Measurements from ENCODE around the gene GPHA2.

The GPHA2 gene

GRCh38 chr11:64910451-64911093, 25.1 kb downstream of the GPHA2 start:
- DNase-seq (ENCODE audit: low read depth), result no peak

- no peak for DNase-seq (ENCODE audit: low read depth)
Measured at GRCh38 chr11:64909653-64910343, 25.9 kb downstream of the GPHA2 start.

DNA sequence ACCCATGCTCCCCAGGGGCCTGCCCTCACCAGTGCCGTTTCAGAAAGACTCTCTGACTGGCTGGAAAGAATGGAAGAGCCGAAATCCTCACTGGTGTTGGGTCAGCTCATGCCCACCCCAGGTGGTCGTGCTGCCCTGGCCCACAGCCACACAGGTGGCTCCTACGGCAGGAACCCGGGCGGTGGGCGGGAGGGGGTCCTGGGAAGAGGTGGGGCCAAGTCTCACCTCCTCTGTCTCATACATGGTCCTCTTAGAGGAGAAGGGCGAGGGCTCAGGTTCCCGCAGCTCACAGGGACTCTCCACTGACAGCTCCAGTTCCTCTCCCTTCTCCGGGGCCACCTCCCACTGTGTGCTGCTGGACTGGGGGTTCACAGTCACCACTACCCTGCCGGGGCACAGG, 26.9 kb downstream of the GPHA2 start:
- DNase-seq (ENCODE audit: low read depth), result no peak

DNA sequence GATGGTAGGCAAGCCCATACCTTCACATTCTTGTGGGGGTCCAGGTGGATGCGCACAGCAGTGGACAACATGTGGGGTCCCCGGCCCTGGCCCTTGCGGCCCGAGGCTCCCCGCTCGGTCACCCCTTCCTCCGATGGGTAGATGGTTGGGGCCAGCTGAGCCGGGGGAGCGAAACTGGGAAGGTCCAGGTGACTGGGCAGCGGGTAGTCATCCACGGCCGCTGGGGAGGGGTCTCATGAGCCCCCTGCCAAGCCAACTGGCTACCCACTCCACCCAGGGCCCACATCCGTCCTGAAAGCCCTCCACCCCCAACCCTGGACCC, 29.4 kb downstream of the GPHA2 start:
- DNase-seq (ENCODE audit: low read depth), result no peak

- no peak for DNase-seq (ENCODE audit: low read depth)
Measured at GRCh38 chr11:64905516-64906313, 30.0 kb downstream of the GPHA2 start.

DNA sequence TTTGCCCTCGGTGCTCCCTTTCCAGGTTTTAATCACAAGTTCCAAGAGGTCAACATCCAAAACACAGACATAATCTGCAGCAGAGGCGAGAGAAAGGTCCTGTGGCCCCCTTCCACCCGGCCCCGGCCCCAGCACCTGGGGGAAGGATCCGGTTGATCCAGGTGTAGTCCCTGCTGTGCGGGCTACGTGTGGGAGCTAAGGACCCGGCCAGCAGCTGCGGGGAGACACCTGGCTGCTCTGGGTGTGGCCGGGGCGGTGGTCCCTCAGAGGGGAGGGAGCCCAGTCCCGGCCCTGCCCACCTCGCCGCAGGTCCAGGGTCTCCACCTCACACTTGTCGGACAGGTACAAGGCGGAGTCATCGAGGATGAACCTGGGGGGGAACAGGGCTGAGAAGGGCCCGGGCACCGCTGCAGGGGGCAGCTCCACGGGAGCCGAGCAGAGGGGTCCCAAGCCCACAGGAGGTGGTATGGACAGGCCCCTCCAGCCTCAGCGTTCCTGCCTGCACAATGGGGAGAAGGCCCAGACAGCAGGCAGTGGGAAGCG, 32.3 kb downstream of the GPHA2 start:
- no peak for DNase-seq (ENCODE audit: low read depth)

GRCh38 chr11:64902102-64902900, 33.4 kb downstream of the GPHA2 start:
- no peak for DNase-seq (ENCODE audit: low read depth)

- no peak for DNase-seq (ENCODE audit: low read depth)
Measured at GRCh38 chr11:64900774-64901173, 34.9 kb downstream of the GPHA2 start.

- DNase-seq (ENCODE audit: low read depth), result peak; percentile 75
Measured at GRCh38 chr11:64900263-64900678, 35.4 kb downstream of the GPHA2 start.

- DNase-seq (ENCODE audit: low read depth), result no peak
Measured at GRCh38 chr11:64898541-64898940, 37.2 kb downstream of the GPHA2 start.

- no peak for DNase-seq (ENCODE audit: low read depth)
Measured at GRCh38 chr11:64898076-64898445, 37.6 kb downstream of the GPHA2 start.

DNA sequence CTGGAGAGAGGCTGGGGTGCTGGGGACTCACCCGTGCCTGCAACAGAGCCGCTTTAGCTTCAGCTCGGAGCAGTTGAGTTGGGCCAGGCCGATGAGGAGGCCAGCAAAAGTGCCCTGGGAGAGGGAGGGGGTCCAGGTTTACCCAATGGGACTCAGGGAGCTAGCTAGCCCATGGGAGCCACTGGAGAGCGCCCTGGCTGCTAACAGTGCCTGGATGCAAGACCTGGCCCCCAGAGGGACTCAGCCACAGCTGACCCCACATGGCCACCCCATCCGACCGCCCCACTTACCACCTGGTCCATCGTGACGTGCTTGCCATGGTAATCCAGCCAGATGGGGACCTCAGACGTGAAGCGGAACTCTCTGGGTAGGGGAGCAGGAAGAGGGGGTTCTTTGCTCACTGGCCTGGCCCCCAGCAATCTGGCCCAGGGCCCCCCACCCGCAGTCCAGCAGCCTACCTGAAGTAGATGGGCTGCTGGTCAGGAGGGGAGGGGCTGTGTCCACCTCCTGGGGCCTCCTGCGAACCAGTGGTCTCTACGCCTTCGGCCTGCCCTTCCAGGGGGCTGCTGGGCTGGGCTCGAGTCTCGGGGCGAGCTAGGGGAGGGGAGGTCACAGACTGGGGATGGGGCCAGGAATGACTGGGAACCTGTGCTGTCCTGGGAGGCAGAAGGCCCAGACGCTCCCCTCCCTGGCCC, 38.2 kb downstream of the GPHA2 start:
- no peak for DNase-seq (ENCODE audit: low read depth)

DNA sequence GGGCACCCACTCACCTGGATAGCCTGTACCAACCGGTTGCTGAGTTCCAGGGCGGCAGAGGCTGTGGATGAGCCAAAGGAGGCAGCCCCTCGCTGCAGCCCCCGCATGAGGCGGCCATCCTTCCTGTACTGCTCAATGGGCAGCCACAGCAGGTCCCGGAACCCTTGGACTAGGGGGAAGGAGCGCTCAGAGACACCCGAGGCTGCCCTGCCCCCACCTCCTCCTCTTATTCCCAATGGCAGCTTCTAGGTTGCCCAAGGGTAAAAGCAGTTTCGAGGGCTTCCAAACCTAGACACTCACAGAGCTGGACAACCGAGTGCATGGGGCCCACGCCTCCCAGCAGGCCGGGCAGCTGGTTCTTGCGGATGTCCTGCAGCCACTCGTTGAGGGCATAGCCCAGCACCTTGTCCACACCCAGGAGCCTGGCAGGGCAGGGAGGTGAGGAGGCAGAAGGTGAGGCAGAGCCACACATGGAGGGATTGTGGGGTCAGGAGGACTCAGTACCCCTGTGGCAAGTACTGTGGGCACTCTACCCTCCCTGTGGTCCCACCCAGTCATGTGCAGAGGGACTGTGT, 39.2 kb downstream of the GPHA2 start:
- no peak for DNase-seq (ENCODE audit: low read depth)

- DNase-seq (ENCODE audit: low read depth), result no peak
Measured at GRCh38 chr11:64894812-64895452, 40.8 kb downstream of the GPHA2 start.

GRCh38 chr11:64894070-64894811, 41.5 kb downstream of the GPHA2 start:
- DNase-seq (ENCODE audit: low read depth), result peak; percentile 86

DNA sequence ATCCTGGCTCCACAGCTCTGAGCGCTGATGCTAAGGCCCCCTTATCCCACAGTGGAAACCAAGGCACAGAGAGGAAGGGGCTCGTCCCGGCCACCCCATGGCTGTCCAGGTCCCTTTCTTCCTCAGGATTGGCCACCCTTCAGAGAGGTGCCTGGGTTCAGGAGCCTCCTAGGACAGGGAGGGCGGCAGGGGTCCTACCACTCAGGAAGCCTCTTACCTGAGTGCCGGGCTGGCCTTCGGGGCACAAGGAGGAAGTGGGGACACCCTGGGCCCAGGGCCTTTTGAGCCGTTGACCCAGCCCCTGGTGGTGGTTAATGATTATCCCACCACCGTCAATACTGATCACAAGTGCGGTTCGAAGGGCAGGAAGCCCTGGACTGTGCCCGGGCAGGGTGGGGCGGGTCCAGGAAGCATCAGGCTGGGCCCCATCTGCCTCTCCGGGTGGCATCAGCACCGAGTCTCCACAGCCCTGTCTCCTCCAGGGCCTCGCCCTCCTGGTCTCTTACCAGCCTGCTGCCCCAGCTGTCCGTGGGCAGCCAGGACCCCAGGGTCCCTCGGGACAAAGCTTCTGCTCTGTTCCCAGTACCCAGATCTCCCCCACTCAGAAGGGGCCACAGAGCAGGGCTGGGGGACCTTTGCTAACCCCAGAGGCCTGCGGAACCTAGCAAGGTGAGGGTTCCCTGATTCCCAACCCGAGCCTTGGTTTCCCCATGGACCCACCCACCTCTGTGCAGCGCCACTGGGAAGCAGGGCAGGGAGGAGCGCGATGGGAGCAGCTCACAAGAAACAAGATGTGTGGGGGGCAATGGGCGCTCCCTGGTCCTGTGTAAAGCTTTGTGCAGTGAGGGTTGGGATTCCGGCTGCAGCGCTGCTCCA, 42.3 kb downstream of the GPHA2 start:
- DNase-seq (ENCODE audit: low read depth), result no peak

DNA sequence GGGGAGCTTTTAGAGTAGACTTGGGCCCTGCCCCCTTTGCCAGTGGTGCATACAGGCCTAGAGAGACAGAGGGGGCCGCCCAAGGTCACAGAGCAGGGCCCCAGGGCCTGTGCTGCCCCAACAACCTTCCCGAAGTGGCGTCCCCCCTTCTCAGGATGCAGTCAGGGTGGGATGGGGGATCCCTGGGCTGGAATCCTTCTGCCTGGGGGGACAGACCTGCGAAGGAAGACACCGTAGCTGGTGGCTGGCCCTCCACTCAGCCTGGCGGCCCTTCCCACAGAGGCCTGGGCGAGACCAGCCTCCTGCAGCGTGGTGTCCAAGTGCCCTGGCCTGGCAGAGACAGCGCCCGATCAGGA, 42.9 kb downstream of the GPHA2 start:
- DNase-seq (ENCODE audit: low read depth), result no peak

GRCh38 chr11:64892411-64892831, 43.3 kb downstream of the GPHA2 start:
- no peak for DNase-seq (ENCODE audit: low read depth)

DNA sequence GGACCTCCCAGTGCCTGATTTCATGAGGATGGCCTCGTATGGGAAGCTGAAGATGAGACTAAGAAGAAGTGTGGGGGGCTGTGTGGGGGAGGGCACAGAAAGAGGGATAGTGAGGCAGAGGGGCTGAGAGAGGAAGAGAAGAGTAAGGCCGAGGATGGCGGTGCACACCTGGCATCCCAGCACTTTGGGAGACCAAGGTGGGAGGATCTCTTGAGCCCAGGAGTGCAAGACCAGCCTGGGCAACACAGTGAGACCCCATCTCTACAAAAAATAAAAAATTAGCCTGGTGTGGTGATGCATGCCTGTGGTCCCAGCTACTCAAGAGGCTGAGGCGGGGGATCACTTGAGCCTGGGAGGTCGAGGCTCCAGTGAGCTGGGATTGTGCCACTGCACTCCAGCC, 43.8 kb downstream of the GPHA2 start:
- no peak for DNase-seq (ENCODE audit: low read depth)

Data from T follicular helper cell (primary cell).